HepG2 (cell line): ENCODE results near the gene FBXW8.

ENCODE experiments used
- NPAS2 ChIP-seq: sonication (generic); formaldehyde crosslinking; IDR thresholded peaks from 2 replicates; pipeline ENCODE4 v1.8.0; 2022; ENCODE audit warnings: mild to moderate bottlenecking, missing genetic modification reagents, borderline replicate concordance
- SNAPC2 ChIP-seq: sonication (generic); formaldehyde crosslinking; IDR thresholded peaks from 2 replicates; pipeline ENCODE4 v1.8.1; 2022; ENCODE audit warnings: mild to moderate bottlenecking, missing genetic modification reagents
- STAT5B ChIP-seq: sonication (generic); formaldehyde crosslinking; IDR thresholded peaks from 2 replicates; pipeline ENCODE4 v1.4.0; 2020; ENCODE audit warnings: missing genetic modification reagents

- TF ChIP-seq NPAS2 (CRISPR knock-in tag) (no peak), SNAPC2 (CRISPR knock-in tag) (no peak), STAT5B (CRISPR knock-in tag) (no peak)
Observed at GRCh38 chr12:116879509-116880212, 31.1 kb upstream of the FBXW8 start.
